ENCODE data around the gene PFDN4.
"Not testable (repeated sequence)": the region's sequence is repeated elsewhere in the genome, so short reads cannot be mapped to it uniquely, and the experiment has no call there.

DNA sequence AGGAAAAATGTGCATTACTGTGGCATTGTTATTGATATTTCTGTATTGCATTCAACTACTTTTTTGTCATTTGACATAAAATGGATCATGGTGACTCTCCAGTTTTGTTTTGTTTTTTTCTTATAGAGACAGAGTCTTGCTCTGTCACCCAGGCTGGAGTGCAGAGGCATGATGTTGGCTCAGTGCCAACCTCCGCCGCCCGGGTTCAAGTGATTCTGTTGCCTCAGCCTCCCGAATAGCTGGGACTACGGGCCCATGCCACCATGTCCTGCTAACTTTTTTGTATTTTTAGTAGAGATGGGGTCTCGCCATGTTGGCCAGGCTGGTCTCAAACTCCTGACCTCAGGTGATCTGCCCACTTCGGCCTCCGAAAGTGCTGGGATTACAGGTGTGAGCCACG, 16.8 kb downstream of the PFDN4 start:
- not testable (repeated sequence) for TF ChIP-seq EZH2phosphoT487 (IDR thresholded peaks at IDR 0.05; ENCODE audit: insufficient read depth, low read depth); EZH2 (IDR thresholded peaks at IDR 0.05; ENCODE audit: insufficient read depth, poor library complexity, severe bottlenecking)

Data from GM23248 (cell line).